ENCODE results near the gene ETV6. TPM values are rescaled to one million over a fixed set of nuclear protein-coding genes. Genes with fewer than 3 reads are reported as not detected.

The ETV6 gene
- total and polyA plus RNA-seq, 9 donors, result 7.0 to 11.1 (median 9.1) TPM

GRCh38 chr12:11807458-11807857, 158.0 kb downstream of the ETV6 start:
- Histone ChIP-seq H3K4me1 (ENCODE audit: control insufficient read depth, insufficient read depth, low read length) (peaks cover 12% of the 10 kb centered on the region), H3K27ac (ENCODE audit: low read length) (no peak overlapping the region), H3K4me3 (ENCODE audit: low read length) (no peak overlapping the region), H3K9me3 (replicated peaks; ENCODE audit: control insufficient read depth, low read depth, low read length) (no peaks in the 10 kb centered on the region), H3K27me3 (ENCODE audit: control insufficient read depth, insufficient read depth, low read length) (no peaks in the 10 kb centered on the region), H3K36me3 (ENCODE audit: control insufficient read depth, insufficient read depth, low read length) (no peaks in the 10 kb centered on the region)
- DNase-seq, result no peak

GRCh38 chr12:11808931-11809330, 159.5 kb downstream of the ETV6 start:
- Histone ChIP-seq H3K9me3 (replicated peaks; ENCODE audit: control insufficient read depth, low read depth, low read length) (no peaks in the 10 kb centered on the region), H3K4me3 (ENCODE audit: low read length) (no peak overlapping the region), H3K27me3 (ENCODE audit: control insufficient read depth, insufficient read depth, low read length) (no peaks in the 10 kb centered on the region), H3K4me1 (ENCODE audit: control insufficient read depth, insufficient read depth, low read length) (peaks cover 25% of the 10 kb centered on the region), H3K36me3 (ENCODE audit: control insufficient read depth, insufficient read depth, low read length) (no peaks in the 10 kb centered on the region), H3K27ac (ENCODE audit: low read length) (no peak overlapping the region)
- DNase-seq, result no peak
- 94% methylated on average over 5 of the region's 8 CpGs for WGBS (ENCODE audit: insufficient coverage)

GRCh38 chr12:11810206-11810545, 160.7 kb downstream of the ETV6 start:
- peak overlapping the region; percentile 49 for H3K27ac ChIP-seq (ENCODE audit: low read length)
- no peak for DNase-seq
- H3K4me3 ChIP-seq (ENCODE audit: low read length), result no peak overlapping the region
- H3K27me3 ChIP-seq (ENCODE audit: control insufficient read depth, insufficient read depth, low read length), result no peaks in the 10 kb centered on the region
- peaks cover 27% of the 10 kb centered on the region for H3K4me1 ChIP-seq (ENCODE audit: control insufficient read depth, insufficient read depth, low read length)
- H3K36me3 ChIP-seq (ENCODE audit: control insufficient read depth, insufficient read depth, low read length), result no peaks in the 10 kb centered on the region
- H3K9me3 ChIP-seq (replicated peaks; ENCODE audit: control insufficient read depth, low read depth, low read length), result no peaks in the 10 kb centered on the region
- 60% methylated on average over 1 of the region's 3 CpGs for WGBS (ENCODE audit: insufficient coverage)

- no peak for DNase-seq
- Histone ChIP-seq H3K4me1 (ENCODE audit: control insufficient read depth, insufficient read depth, low read length) (peaks cover 27% of the 10 kb centered on the region), H3K9me3 (replicated peaks; ENCODE audit: control insufficient read depth, low read depth, low read length) (no peaks in the 10 kb centered on the region), H3K27ac (ENCODE audit: low read length) (no peak overlapping the region), H3K27me3 (ENCODE audit: control insufficient read depth, insufficient read depth, low read length) (no peaks in the 10 kb centered on the region), H3K4me3 (ENCODE audit: low read length) (no peak overlapping the region), H3K36me3 (ENCODE audit: control insufficient read depth, insufficient read depth, low read length) (no peaks in the 10 kb centered on the region)
- no CpG with 5 or more reads among the region's 3 CpGs for WGBS (ENCODE audit: insufficient coverage)
These were observed 161.5 kb downstream of the ETV6 start for GRCh38 chr12:11811008-11811407.

GRCh38 chr12:11812241-11812585, 162.7 kb downstream of the ETV6 start:
- Histone ChIP-seq H3K4me3 (ENCODE audit: low read length) (no peak overlapping the region), H3K9me3 (replicated peaks; ENCODE audit: control insufficient read depth, low read depth, low read length) (no peaks in the 10 kb centered on the region), H3K27me3 (ENCODE audit: control insufficient read depth, insufficient read depth, low read length) (no peaks in the 10 kb centered on the region), H3K4me1 (ENCODE audit: control insufficient read depth, insufficient read depth, low read length) (peaks cover 27% of the 10 kb centered on the region), H3K27ac (ENCODE audit: low read length) (peak overlapping the region; percentile 90), H3K36me3 (ENCODE audit: control insufficient read depth, insufficient read depth, low read length) (no peaks in the 10 kb centered on the region)
- DNase-seq, result peak; percentile 84
- WGBS (ENCODE audit: insufficient coverage), result no CpG with 5 or more reads among the region's 2 CpGs

- H3K36me3 ChIP-seq (ENCODE audit: control insufficient read depth, insufficient read depth, low read length), result no peaks in the 10 kb centered on the region
- H3K4me1 ChIP-seq (ENCODE audit: control insufficient read depth, insufficient read depth, low read length), result peaks cover 27% of the 10 kb centered on the region
- H3K27me3 ChIP-seq (ENCODE audit: control insufficient read depth, insufficient read depth, low read length), result no peaks in the 10 kb centered on the region
- peak; percentile 58 for DNase-seq
- WGBS (ENCODE audit: insufficient coverage), result 2% methylated on average over 5 of the region's 18 CpGs
- H3K9me3 ChIP-seq (replicated peaks; ENCODE audit: control insufficient read depth, low read depth, low read length), result no peaks in the 10 kb centered on the region
- peak overlapping the region; percentile 90 for H3K27ac ChIP-seq (ENCODE audit: low read length)
- peak overlapping the region; percentile 13 for H3K4me3 ChIP-seq (ENCODE audit: low read length)
These were observed 163.3 kb downstream of the ETV6 start for GRCh38 chr12:11812586-11813437.

GRCh38 chr12:11813438-11813813, 164.0 kb downstream of the ETV6 start:
- peaks cover 27% of the 10 kb centered on the region for H3K4me1 ChIP-seq (ENCODE audit: control insufficient read depth, insufficient read depth, low read length)
- H3K9me3 ChIP-seq (replicated peaks; ENCODE audit: control insufficient read depth, low read depth, low read length), result no peaks in the 10 kb centered on the region
- no CpG with 5 or more reads among the region's 3 CpGs for WGBS (ENCODE audit: insufficient coverage)
- no peaks in the 10 kb centered on the region for H3K27me3 ChIP-seq (ENCODE audit: control insufficient read depth, insufficient read depth, low read length)
- H3K4me3 ChIP-seq (ENCODE audit: low read length), result no peak overlapping the region
- peak overlapping the region; percentile 90 for H3K27ac ChIP-seq (ENCODE audit: low read length)
- DNase-seq, result no peak
- no peaks in the 10 kb centered on the region for H3K36me3 ChIP-seq (ENCODE audit: control insufficient read depth, insufficient read depth, low read length)

GRCh38 chr12:11814374-11814773, 164.9 kb downstream of the ETV6 start:
- Histone ChIP-seq H3K27me3 (ENCODE audit: control insufficient read depth, insufficient read depth, low read length) (no peaks in the 10 kb centered on the region), H3K4me1 (ENCODE audit: control insufficient read depth, insufficient read depth, low read length) (peaks cover 27% of the 10 kb centered on the region), H3K9me3 (replicated peaks; ENCODE audit: control insufficient read depth, low read depth, low read length) (no peaks in the 10 kb centered on the region), H3K36me3 (ENCODE audit: control insufficient read depth, insufficient read depth, low read length) (no peaks in the 10 kb centered on the region), H3K27ac (ENCODE audit: low read length) (no peak overlapping the region), H3K4me3 (ENCODE audit: low read length) (no peak overlapping the region)
- no peak for DNase-seq
- WGBS (ENCODE audit: insufficient coverage), result 44% methylated on average over 1 of the region's 3 CpGs

- H3K4me1 ChIP-seq (ENCODE audit: control insufficient read depth, insufficient read depth, low read length), result peaks cover 27% of the 10 kb centered on the region
These were observed 165.9 kb downstream of the ETV6 start for GRCh38 chr12:11815397-11815796.

GRCh38 chr12:11819643-11820042, 170.2 kb downstream of the ETV6 start:
- H3K27me3 ChIP-seq (ENCODE audit: control insufficient read depth, insufficient read depth, low read length), result no peaks in the 10 kb centered on the region
- H3K27ac ChIP-seq (ENCODE audit: low read length), result no peak overlapping the region
- DNase-seq, result no peak
- H3K4me1 ChIP-seq (ENCODE audit: control insufficient read depth, insufficient read depth, low read length), result peaks cover 11% of the 10 kb centered on the region
- no peaks in the 10 kb centered on the region for H3K36me3 ChIP-seq (ENCODE audit: control insufficient read depth, insufficient read depth, low read length)
- 91% methylated on average over 4 of the region's 4 CpGs for WGBS (ENCODE audit: insufficient coverage)
- no peak overlapping the region for H3K4me3 ChIP-seq (ENCODE audit: low read length)
- H3K9me3 ChIP-seq (replicated peaks; ENCODE audit: control insufficient read depth, low read depth, low read length), result no peaks in the 10 kb centered on the region

More at GRCh38 chr12:11815397-11815796, 165.9 kb downstream of the ETV6 start:
- no peaks in the 10 kb centered on the region for H3K36me3 ChIP-seq (ENCODE audit: control insufficient read depth, insufficient read depth, low read length)
- H3K4me3 ChIP-seq (ENCODE audit: low read length), result no peak overlapping the region
- no peak overlapping the region for H3K27ac ChIP-seq (ENCODE audit: low read length)
- H3K27me3 ChIP-seq (ENCODE audit: control insufficient read depth, insufficient read depth, low read length), result no peaks in the 10 kb centered on the region
- WGBS (ENCODE audit: insufficient coverage), result 85% methylated on average over 4 of the region's 5 CpGs
- no peak for DNase-seq
- H3K9me3 ChIP-seq (replicated peaks; ENCODE audit: control insufficient read depth, low read depth, low read length), result no peaks in the 10 kb centered on the region

GRCh38 chr12:11820476-11820875, 171.0 kb downstream of the ETV6 start:
- peaks cover 9% of the 10 kb centered on the region for H3K4me1 ChIP-seq (ENCODE audit: control insufficient read depth, insufficient read depth, low read length)
- H3K27ac ChIP-seq (ENCODE audit: low read length), result no peak overlapping the region
- no peaks in the 10 kb centered on the region for H3K9me3 ChIP-seq (replicated peaks; ENCODE audit: control insufficient read depth, low read depth, low read length)
- DNase-seq, result no peak
- no peak overlapping the region for H3K4me3 ChIP-seq (ENCODE audit: low read length)
- no peaks in the 10 kb centered on the region for H3K36me3 ChIP-seq (ENCODE audit: control insufficient read depth, insufficient read depth, low read length)
- H3K27me3 ChIP-seq (ENCODE audit: control insufficient read depth, insufficient read depth, low read length), result no peaks in the 10 kb centered on the region
- WGBS (ENCODE audit: insufficient coverage), result 95% methylated on average over 3 of the region's 3 CpGs

All from muscle of leg (tissue), 11 donors.